Cardiac fibroblast (primary cell): Measurements from ENCODE around the gene TNNT3.
A peak's percentile ranks its signal among the peaks of the same experiment; 100 is the strongest.
"Not testable (repeated sequence)": the region's sequence is repeated elsewhere in the genome, so short reads cannot be mapped to it uniquely, and the experiment has no call there.

Experiments
- DNase-seq, 2 donors: peaks; one replicate each; pipeline versions ENCODE4 v3.0.0 to v3.0.0-alpha.2; 2010; ENCODE audit warnings: low read depth in 2 of 2
- H3K4me3 ChIP-seq, 2 donors: replicated peaks in 1 of 2; 1 replicate in 1 of 2; 2 replicates in 1 of 2; pipeline ENCODE4 v1.5.1; 2011; ENCODE audit warnings: low read depth in 2 of 2, low read length in 2 of 2, mild to moderate bottlenecking in 2 of 2, moderate library complexity in 1 of 2
- CTCF ChIP-seq: IDR thresholded peaks from one replicate; pipeline ENCODE4 v1.5.1; 2011; ENCODE audit warnings: low read depth, mild to moderate bottlenecking, low read length, inconsistent platforms

Gene TNNT3

GRCh38 chr11:1938343-1939005 is 19.0 kb downstream of the TNNT3 start:
- DNase-seq: no peak
- TF ChIP-seq CTCF: no peak
- no peak overlapping the region for H3K4me3 ChIP-seq

- no peak overlapping the region for H3K4me3 ChIP-seq
- peak in 1 of 2 donors; percentile 11 for DNase-seq
- no peak for TF ChIP-seq CTCF
These were observed 19.6 kb downstream of the TNNT3 start for GRCh38 chr11:1939006-1939625.

- not testable (repeated sequence) for H3K4me3 ChIP-seq
- DNase-seq: peak; percentile 23 to 67
These were observed 20.3 kb downstream of the TNNT3 start for GRCh38 chr11:1939788-1940187.

GRCh38 chr11:1942558-1943260 is 23.2 kb downstream of the TNNT3 start:
- TF ChIP-seq CTCF: no peak
- no peak for DNase-seq

GRCh38 chr11:1943576-1943975 is 24.1 kb downstream of the TNNT3 start:
- H3K4me3 ChIP-seq: no peak overlapping the region
- no peak for TF ChIP-seq CTCF
- no peak for DNase-seq

More at GRCh38 chr11:1942558-1943260, 23.2 kb downstream of the TNNT3 start:
- no peak overlapping the region for H3K4me3 ChIP-seq

- peak; percentile 38 to 71 for DNase-seq
- TF ChIP-seq CTCF: no peak
- no peak overlapping the region for H3K4me3 ChIP-seq
These were observed 24.5 kb downstream of the TNNT3 start for GRCh38 chr11:1943977-1944376.

- DNase-seq: no peak
- no peak within 1 kb of the TSS for H3K4me3 ChIP-seq
- TF ChIP-seq CTCF: no peak
These were observed 27.4 kb downstream of the TNNT3 start, which contains the start of gene MRPL23 for GRCh38 chr11:1946812-1947484. Gene MRPL23 (plus strand): TSS chr11:1947332. CDS start chr11:1947363, 31 bp downstream.
